ENCODE data around the gene CCNYL1.
"Not testable (repeated sequence)": the region's sequence is repeated elsewhere in the genome, so short reads cannot be mapped to it uniquely, and the experiment has no call there.

Gene CCNYL1

DNA sequence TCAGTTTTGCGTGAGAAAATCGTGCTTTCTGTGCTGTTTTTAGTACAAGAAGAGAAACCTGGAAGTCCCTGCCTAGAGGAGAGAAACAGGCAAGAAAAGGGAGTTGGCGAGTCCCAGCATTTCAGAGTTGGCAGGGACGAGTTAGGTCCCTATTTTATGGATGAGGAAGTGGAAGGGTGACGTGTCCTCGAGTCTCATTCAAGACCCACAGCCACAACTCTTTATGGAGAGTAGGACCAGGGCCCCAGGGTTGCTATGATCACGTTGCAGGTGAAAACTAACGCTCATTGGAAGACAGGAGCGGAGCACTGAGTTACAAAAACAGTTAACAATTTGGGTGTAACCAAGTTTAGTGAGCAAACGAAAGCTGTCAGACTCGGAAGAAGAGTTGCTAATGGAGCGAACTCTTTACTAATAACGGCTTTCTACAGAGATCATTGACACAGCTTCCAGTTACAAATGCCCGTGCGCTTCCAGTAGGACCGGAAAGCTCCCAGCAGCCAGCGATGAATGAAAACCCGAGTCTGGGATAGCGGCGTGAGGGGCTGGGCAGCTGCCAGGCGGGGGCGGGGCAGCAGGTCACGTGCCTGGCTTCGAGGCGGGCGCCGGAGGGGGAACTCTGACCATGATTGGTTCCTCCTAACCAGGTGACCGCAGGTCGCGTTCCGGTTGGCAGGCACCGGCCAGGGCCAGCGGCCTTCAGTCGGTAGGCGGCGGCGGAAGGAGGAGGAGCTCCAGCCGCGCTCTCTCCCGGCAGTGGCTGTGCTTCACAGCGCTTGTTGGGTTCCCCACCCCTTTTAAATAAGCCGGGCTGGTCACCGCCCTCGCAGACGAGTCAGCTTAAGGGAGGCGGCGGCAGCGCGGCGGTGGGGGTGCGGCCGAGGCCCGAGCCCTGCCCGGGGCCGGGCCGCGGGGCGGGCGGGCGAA is at the start of gene CCNYL1:
TSS of gene CCNYL1 (plus strand) at position 827 of the 927 bp plus-strand sequence. CDS start 257 bp downstream, outside the sequence.
- peak; percentile 96 for DNase-seq

DNA sequence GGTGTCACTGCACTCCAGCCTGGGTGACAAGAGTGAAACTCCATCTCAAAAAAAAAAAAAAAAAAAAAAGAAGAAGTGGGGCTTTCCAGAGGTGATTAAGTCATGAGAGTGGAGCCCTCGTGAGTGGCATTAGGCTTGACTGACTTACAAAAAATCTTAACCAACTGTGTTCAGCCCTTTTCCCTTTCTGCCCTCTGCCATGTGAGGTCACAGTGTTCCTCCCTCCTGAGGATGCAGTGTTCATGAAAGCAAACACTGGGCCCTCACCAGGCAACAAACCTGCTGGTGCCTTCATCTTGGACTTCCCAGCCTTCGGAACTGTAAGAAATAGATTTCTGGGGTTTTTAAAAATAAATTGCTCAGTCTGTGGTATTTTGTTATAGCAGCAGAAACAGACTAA is 49.2 kb upstream of the CCNYL1 start:
- no peak for DNase-seq

- DNase-seq = peak; percentile 13
Observed at GRCh38 chr2:207663870-207664545, 47.4 kb upstream of the CCNYL1 start.

- no peak for DNase-seq
Observed at GRCh38 chr2:207670887-207671286, 40.6 kb upstream of the CCNYL1 start.

DNA sequence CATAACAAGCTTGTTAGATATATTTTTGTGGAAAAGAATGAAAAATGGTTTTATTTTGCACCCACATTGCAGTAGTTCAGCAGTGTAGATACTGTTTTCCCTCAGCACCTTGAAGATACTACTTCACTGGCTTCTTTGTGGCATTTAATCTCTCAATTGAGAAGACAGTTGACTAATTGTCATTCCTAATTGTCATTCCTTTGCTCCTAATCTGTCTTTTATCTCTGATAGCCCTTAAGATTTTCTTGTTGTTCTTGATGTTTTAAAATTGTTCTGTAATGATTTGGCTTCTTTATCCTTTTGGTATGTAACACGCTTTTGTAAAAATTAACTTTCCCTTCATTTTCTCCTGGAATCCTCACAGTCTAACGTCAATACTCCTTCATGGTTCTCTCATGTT is 38.0 kb upstream of the CCNYL1 start:
- DNase-seq = no peak

- DNase-seq = no peak
Observed at GRCh38 chr2:207674266-207674774, 37.1 kb upstream of the CCNYL1 start.

GRCh38 chr2:207674826-207675225 is 36.6 kb upstream of the CCNYL1 start:
- DNase-seq = no peak

DNA sequence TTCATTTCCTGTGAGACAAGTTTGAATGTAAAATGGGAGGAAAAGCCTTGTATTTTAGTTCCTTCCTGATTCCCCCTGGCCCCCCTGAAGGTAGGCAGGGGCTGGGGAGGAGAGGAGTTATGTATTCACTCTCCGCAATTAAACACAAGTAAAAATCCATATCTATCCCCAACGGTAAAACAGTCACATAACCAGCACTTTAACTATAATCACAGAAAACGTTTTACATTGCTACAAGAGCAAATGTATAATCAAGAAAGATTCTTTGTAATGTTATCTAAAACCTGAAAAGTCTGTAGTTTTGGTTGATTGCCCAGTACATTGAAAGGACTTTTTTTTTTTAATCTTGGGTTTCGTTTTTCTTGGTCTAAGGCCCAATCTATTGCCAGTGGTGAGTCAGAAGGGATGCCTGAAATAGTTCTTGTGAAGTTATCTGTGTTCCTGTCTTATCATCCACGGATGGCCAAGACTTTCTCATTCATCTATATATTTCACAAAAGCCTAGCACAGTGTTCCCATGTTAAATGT is 34.5 kb upstream of the CCNYL1 start:
- no peak for DNase-seq

GRCh38 chr2:207681431-207681830 is 30.0 kb upstream of the CCNYL1 start:
- DNase-seq = no peak

DNA sequence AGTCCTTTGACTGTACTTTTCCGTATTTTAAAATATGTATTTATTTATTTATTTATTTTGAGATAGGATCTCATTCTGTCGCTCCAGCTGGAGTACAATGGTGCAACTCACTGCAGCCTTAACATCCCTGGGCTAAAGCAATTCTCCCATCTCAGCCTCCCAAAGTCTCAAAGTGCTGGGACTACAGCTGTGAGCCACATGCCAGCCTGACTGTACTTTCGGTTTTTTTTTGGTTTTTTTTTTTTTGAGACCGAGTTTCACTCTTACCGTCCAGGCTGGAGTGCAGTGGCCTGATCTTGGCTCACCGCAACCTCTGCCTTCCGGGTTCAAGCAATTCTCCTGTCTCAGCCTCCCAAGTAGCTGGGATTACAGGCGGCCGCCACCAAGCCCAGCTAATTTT is 28.9 kb upstream of the CCNYL1 start:
- DNase-seq = no peak

DNA sequence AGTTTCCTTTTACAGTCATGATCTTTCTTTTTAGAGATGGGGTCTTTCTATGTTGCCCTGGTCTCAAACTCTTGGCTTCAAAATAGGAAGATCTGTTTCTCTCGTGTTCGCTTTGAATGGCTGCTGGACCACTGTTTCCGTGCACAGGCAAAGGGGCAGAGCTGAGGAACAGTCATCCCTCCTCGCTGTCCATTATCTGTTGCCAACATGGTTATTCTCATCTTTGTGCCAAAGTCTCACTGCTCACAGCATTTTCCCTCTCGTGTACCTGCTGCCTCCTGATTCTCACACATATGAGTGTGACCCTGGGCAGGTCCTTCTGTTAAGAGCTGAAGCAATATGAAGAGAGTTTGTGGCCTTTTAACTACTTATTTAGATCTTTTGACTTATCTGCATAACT is 28.0 kb upstream of the CCNYL1 start:
- DNase-seq = no peak

- DNase-seq = no peak
Observed at GRCh38 chr2:207683879-207684627, 27.4 kb upstream of the CCNYL1 start.

- no peak for DNase-seq
Observed at GRCh38 chr2:207686812-207687211, 24.6 kb upstream of the CCNYL1 start.

- no peak for DNase-seq
Observed at GRCh38 chr2:207688597-207688996, 22.8 kb upstream of the CCNYL1 start.

DNA sequence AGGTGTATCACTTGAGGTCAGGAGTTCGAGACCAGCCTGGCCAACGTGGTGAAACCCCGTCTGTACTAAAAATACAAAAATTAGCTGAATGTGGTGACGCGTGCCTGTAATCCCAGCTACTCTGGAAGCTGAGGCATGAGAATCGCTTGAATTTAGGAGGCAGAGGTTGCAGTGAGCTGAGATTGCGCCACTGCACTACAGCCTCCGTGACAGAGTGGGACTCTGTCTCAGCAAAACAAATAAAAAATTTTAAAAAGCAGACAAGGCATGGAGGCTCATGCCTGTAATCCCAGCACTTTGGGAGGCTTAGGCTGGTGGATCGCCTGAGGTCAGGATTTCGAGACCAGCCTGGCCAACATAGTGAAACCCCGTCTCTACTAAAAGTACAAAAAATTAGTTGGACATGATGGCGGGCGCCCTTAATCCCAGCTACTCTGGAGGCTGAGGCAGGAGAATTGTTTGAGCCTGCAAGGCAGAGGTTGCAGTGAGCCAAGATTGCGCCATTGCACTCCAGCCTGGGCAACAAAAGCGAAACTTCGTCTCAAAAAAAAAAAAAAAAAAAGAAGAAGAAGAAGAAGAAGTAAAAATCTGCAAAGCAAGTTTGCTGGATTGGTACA is 20.5 kb upstream of the CCNYL1 start:
- DNase-seq = not testable (repeated sequence)

DNA sequence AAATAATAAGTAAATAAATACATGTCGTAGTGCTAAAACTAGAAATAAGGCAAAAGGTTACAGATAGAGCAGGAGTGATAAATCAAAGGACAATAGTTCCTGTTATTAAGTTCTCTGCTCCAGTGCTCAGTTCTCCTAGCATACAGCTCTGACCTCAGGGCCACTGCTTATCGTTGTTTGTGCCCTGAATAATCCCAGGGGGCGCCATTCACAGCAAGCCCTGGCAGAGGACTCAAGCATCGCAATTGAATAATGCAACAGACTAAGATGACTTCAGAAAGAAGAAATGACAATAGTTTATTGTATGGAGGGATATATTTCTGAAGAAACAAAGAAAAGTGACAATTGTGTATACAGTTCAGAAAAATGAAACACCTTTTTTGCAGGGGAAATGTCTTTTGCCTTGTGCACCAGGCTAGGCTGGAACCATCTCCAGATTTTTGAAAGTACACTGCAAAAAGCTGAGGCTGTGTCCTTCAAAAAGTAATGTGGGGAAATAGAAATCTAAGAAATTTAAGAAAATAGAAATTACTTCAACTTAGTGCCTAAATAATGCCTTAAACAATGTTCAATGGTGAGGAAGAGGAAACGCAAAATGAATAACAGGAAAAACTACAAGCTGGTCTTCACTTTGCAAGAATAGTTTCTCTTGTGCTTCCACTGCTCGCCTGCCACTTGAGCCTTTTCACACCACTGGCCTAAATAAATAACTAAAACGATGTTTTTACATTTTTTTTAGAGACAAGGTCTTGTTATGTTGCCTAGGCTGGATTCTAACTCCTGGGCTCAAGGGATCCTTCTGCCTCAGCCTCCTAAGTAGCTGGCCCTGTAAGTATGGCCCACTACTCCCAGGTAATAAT is 19.0 kb upstream of the CCNYL1 start:
- DNase-seq = peak; percentile 8

DNA sequence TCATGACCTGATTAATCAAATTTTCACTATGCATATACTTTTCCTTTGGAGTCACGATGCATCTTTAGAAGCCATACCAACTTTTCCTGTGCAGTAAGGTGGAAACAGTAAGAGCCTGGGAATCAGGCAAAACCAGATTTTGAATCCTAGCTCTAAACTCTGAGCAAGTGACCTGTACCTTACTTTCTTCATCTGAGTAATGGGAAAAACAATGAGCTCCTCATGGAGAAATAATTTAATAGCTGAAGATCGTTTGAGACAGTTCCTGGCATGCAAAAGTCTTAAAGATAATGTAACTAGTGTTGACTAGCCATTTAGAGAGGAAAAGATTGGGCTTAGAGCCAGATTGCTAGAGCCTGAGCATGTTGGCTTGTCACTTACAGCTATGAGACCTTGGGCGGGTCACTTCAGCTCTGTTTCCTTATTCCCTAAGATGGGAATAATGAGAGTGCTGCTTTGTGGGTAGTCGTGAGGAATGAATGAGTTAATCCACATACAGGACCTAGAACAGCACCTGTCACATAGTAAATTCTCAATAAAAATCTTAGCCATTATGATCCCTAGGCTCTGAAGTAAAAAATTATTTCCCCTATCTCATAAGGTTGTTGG is 17.7 kb upstream of the CCNYL1 start:
- no peak for DNase-seq

- DNase-seq = no peak
Observed at GRCh38 chr2:207694811-207695281, 16.6 kb upstream of the CCNYL1 start.

DNA sequence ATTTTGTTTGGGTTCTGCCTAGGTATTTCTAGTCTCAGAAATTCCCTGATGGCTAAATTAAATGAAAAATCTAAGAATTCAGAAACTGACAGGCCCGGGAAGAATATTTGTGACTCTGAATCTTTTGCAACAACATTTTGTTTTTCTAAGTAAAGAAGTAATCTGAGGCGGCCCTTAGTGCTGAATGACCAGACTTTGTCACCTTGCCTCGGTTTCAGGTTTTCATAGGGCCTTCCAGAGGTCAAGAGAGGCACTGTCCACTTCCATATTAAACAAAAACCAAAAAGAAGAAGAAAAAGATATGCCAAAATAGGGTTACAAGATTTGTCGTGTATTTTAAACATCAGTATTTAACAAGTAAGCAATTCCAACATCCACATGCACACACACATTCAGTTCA is 16.1 kb upstream of the CCNYL1 start:
- no peak for DNase-seq

- not testable (repeated sequence) for DNase-seq
Observed at GRCh38 chr2:207696911-207697310, 14.5 kb upstream of the CCNYL1 start.

DNA sequence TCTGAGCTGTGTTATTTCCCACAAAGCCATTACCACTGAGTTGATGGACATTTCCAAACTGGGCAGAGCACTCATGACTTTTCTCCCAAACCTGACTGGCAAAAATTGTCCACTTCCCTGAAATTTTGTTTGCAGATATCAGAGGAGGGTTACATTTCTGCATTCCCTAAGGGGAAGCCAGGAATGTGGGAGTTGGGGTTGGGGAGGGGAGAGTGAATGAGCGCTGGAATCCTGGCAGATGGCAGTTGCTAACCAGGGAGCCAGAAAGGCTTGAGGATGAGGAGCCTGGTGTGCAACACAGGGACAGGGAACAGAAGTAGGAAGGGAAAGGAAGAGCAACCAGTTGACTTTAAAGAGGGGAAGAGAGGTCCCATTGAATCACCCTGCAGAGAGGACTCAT is 14.0 kb upstream of the CCNYL1 start:
- no peak for DNase-seq
